ENCODE data around the gene UBASH3A.

UBASH3A gene

GRCh38 chr21:42475526-42476387 lies 72.1 kb downstream of the UBASH3A start:
- no peak for TF ChIP-seq CTCF (conservative IDR thresholded peaks at IDR 0.05)
- H3K27ac ChIP-seq = no peak overlapping the region

- TF ChIP-seq CTCF (conservative IDR thresholded peaks at IDR 0.05) = no peak
- H3K27ac ChIP-seq = no peak overlapping the region
Measured at GRCh38 chr21:42476388-42477331, 73.0 kb downstream of the UBASH3A start.

- TF ChIP-seq CTCF (conservative IDR thresholded peaks at IDR 0.05) = no peak
- no peak overlapping the region for H3K27ac ChIP-seq
Measured at GRCh38 chr21:42478504-42478903, 74.8 kb downstream of the UBASH3A start.

- H3K27ac ChIP-seq = no peak overlapping the region
- no peak for TF ChIP-seq CTCF (conservative IDR thresholded peaks at IDR 0.05)
Measured at GRCh38 chr21:42479582-42479981, 75.9 kb downstream of the UBASH3A start.

- H3K27ac ChIP-seq = no peak overlapping the region
- no peak for TF ChIP-seq CTCF (conservative IDR thresholded peaks at IDR 0.05)
Measured at GRCh38 chr21:42480736-42481135, 77.0 kb downstream of the UBASH3A start.

- TF ChIP-seq CTCF (conservative IDR thresholded peaks at IDR 0.05) = no peak
- H3K27ac ChIP-seq = no peak overlapping the region
Measured at GRCh38 chr21:42481169-42481568, 77.5 kb downstream of the UBASH3A start.

GRCh38 chr21:42484966-42485365 lies 81.3 kb downstream of the UBASH3A start:
- no peak for TF ChIP-seq CTCF (conservative IDR thresholded peaks at IDR 0.05)
- no peak overlapping the region for H3K27ac ChIP-seq

Measured in VCaP (cell line).